OCI-LY7 (cell line): Measurements from ENCODE around the gene ZNF324B.

Source experiments
- EZH2phosphoT487 ChIP-seq: fragments of 200-600 bp; sonication (generic); IDR thresholded peaks from 2 replicates; pipeline ENCODE4 v1.6.1; 2018; ENCODE audit warnings: low read depth, borderline replicate concordance, mild to moderate bottlenecking, mixed run types, antibody characterized with exemption, low read length, moderate library complexity, mixed read lengths
- TF ChIP-seq, protein P1 (sequence below): fragments of 200-600 bp; sonication (generic); conservative IDR thresholded peaks from 2 replicates; pipeline ENCODE4 v1.5.1; 2014; ENCODE audit warnings: mild to moderate bottlenecking, antibody characterized with exemption, low read length, moderate library complexity, mixed read lengths

- TF ChIP-seq, protein P1, sequence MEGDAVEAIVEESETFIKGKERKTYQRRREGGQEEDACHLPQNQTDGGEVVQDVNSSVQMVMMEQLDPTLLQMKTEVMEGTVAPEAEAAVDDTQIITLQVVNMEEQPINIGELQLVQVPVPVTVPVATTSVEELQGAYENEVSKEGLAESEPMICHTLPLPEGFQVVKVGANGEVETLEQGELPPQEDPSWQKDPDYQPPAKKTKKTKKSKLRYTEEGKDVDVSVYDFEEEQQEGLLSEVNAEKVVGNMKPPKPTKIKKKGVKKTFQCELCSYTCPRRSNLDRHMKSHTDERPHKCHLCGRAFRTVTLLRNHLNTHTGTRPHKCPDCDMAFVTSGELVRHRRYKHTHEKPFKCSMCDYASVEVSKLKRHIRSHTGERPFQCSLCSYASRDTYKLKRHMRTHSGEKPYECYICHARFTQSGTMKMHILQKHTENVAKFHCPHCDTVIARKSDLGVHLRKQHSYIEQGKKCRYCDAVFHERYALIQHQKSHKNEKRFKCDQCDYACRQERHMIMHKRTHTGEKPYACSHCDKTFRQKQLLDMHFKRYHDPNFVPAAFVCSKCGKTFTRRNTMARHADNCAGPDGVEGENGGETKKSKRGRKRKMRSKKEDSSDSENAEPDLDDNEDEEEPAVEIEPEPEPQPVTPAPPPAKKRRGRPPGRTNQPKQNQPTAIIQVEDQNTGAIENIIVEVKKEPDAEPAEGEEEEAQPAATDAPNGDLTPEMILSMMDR, result no peak
- TF ChIP-seq EZH2phosphoT487, result no peak
These were observed 46.3 kb downstream of the ZNF324B start for GRCh38 chr19:58497634-58498170.
